Effector memory CD8-positive, alpha-beta T cell (primary cell): ENCODE results near the gene RPS6KC1.
"Not testable (repeated sequence)": the region's sequence is repeated elsewhere in the genome, so short reads cannot be mapped to it uniquely, and the experiment has no call there.

ENCODE experiments used
- ATAC-seq: fragments of 150-1000 bp; cut with Tn5 transposase; replicated peaks from 2 replicates; pipeline ENCODE4 v1.10.0; 2021; ENCODE audit warnings: mild to moderate bottlenecking, moderate library complexity
- DNase-seq, 3 experiments: peaks; one replicate each; pipeline ENCODE4 v3.0.0; 2021
- H3K27ac Mint-ChIP-seq, 2 donors: one replicate each; pipeline ENCODE4 v1.8.0; 2022; ENCODE audit warnings: mild to moderate bottlenecking in 2 of 2, mixed read lengths in 2 of 2, moderate library complexity in 2 of 2
- H3K27me3 Mint-ChIP-seq, 2 donors: one replicate each; pipeline ENCODE4 v1.8.0; 2022; ENCODE audit warnings: mixed read lengths in 2 of 2
- H3K36me3 Mint-ChIP-seq: one replicate; pipeline ENCODE4 v1.8.0; 2022; ENCODE audit warnings: mild to moderate bottlenecking, moderate library complexity, mixed read lengths; ENCODE audit not compliant: insufficient read depth
- H3K4me1 Mint-ChIP-seq, 2 donors: one replicate each; pipeline ENCODE4 v1.8.0; 2022; ENCODE audit warnings: low read depth in 2 of 2, mixed read lengths in 2 of 2
- H3K4me3 Mint-ChIP-seq, 2 donors: one replicate each; pipeline ENCODE4 v1.8.0; 2022; ENCODE audit warnings: mild to moderate bottlenecking in 2 of 2, mixed read lengths in 2 of 2, moderate library complexity in 2 of 2
- H3K9me3 Mint-ChIP-seq, 2 donors: one replicate each; pipeline ENCODE4 v1.8.0; 2022; ENCODE audit warnings: mixed read lengths in 2 of 2
- total RNA-seq, 9 experiments: gene quantifications; one replicate each; lab custom pipeline; 2026; lab: John Stamatoyannopoulos, UW

The RPS6KC1 gene
- total RNA-seq = 26.4 to 63.2 (median 36.5) reads per million in 9 experiments

GRCh38 chr1:213051127-213051880 is at the start of gene RPS6KC1:
Gene RPS6KC1 (plus strand): TSS chr1:213051241. CDS start chr1:213051405, 164 bp downstream.
- ATAC-seq = peak; percentile 96
- Mint-ChIP-seq H3K4me3 (peak within 1 kb of the TSS; percentile 95 to 98), H3K27me3 (peaks cover 13 to 23% of the 10 kb centered on the region in 2 donors), H3K27ac (peak within 1 kb of the TSS; percentile 89 to 97), H3K36me3 (peaks cover 5% of the 10 kb centered on the region), H3K9me3 (peaks cover 4 to 12% of the 10 kb centered on the region in 2 donors), H3K4me1 (peaks cover 30 to 31% of the 10 kb centered on the region in 2 donors)
- DNase-seq = peak; percentile 67 to 72 (median 69)

- Mint-ChIP-seq H3K4me1 (peaks cover 6 to 8% of the 10 kb centered on the region in 2 donors), H3K9me3 (no peaks in the 10 kb centered on the region), H3K27ac (peak overlapping the region in 1 of 2 donors; percentile 67), H3K27me3 (no peaks in the 10 kb centered on the region), H3K36me3 (peaks cover 51% of the 10 kb centered on the region), H3K4me3 (no peak overlapping the region)
- DNase-seq (no peak), ATAC-seq (no peak)
These were observed 47.8 kb upstream of the RPS6KC1 start for GRCh38 chr1:213003256-213003655.

GRCh38 chr1:213008564-213008963 is 42.5 kb upstream of the RPS6KC1 start:
- no peaks in the 10 kb centered on the region for H3K9me3 Mint-ChIP-seq
- H3K27ac Mint-ChIP-seq = peak overlapping the region; percentile 29 to 81
- DNase-seq = peak in 1 of 3 experiments; percentile 4
- ATAC-seq = peak; percentile 99
- peaks cover 21 to 37% of the 10 kb centered on the region in 2 donors for H3K4me1 Mint-ChIP-seq
- no peaks in the 10 kb centered on the region for H3K27me3 Mint-ChIP-seq
- H3K4me3 Mint-ChIP-seq = peak overlapping the region; percentile 49 to 65
- H3K36me3 Mint-ChIP-seq = peaks cover 53% of the 10 kb centered on the region

GRCh38 chr1:213014642-213015041 is 36.4 kb upstream of the RPS6KC1 start:
- no peak for DNase-seq
- peak overlapping the region; percentile 99 to 100 for H3K4me3 Mint-ChIP-seq
- H3K4me1 Mint-ChIP-seq = peaks cover 19 to 34% of the 10 kb centered on the region in 2 donors
- no peaks in the 10 kb centered on the region for H3K9me3 Mint-ChIP-seq
- no peak for ATAC-seq
- H3K27ac Mint-ChIP-seq = peak overlapping the region; percentile 99 to 100
- no peaks in the 10 kb centered on the region for H3K27me3 Mint-ChIP-seq
- peaks cover 30% of the 10 kb centered on the region for H3K36me3 Mint-ChIP-seq

GRCh38 chr1:213015099-213016050 is 35.7 kb upstream of the RPS6KC1 start, which contains the start of gene ANGEL2:
Gene ANGEL2 (minus strand): TSS chr1:213015867. CDS start chr1:213015671, 196 bp downstream.
- peak within 1 kb of the TSS; percentile 99 to 100 for H3K27ac Mint-ChIP-seq
- H3K9me3 Mint-ChIP-seq = no peaks in the 10 kb centered on the region
- ATAC-seq = peak; percentile 97
- no peaks in the 10 kb centered on the region for H3K27me3 Mint-ChIP-seq
- H3K4me3 Mint-ChIP-seq = peak within 1 kb of the TSS; percentile 99 to 100
- peaks cover 30% of the 10 kb centered on the region for H3K36me3 Mint-ChIP-seq
- peak; percentile 90 to 93 (median 91) for DNase-seq
- H3K4me1 Mint-ChIP-seq = peaks cover 19 to 34% of the 10 kb centered on the region in 2 donors

- no peaks in the 10 kb centered on the region for H3K27me3 Mint-ChIP-seq
- no peak overlapping the region for H3K27ac Mint-ChIP-seq
- DNase-seq (no peak), ATAC-seq (no peak)
- H3K9me3 Mint-ChIP-seq = no peaks in the 10 kb centered on the region
- peaks cover 11 to 18% of the 10 kb centered on the region in 2 donors for H3K4me1 Mint-ChIP-seq
- peaks cover 14% of the 10 kb centered on the region for H3K36me3 Mint-ChIP-seq
- H3K4me3 Mint-ChIP-seq = no peak overlapping the region
These were observed 33.4 kb upstream of the RPS6KC1 start for GRCh38 chr1:213017447-213018273.

- DNase-seq (no peak), ATAC-seq (no peak)
- Mint-ChIP-seq H3K4me1 (peaks cover 5% of the 10 kb centered on the region in 2 donors), H3K27me3 (peaks cover 10 to 12% of the 10 kb centered on the region in 2 donors), H3K4me3 (no peak overlapping the region), H3K9me3 (no peaks in the 10 kb centered on the region), H3K27ac (no peak overlapping the region), H3K36me3 (peaks cover 13% of the 10 kb centered on the region)
These were observed 31.6 kb upstream of the RPS6KC1 start for GRCh38 chr1:213019450-213019849.

GRCh38 chr1:213020016-213020415 is 31.0 kb upstream of the RPS6KC1 start:
- H3K4me3 Mint-ChIP-seq = no peak overlapping the region
- no peak overlapping the region for H3K27ac Mint-ChIP-seq
- H3K4me1 Mint-ChIP-seq = peaks cover 3 to 5% of the 10 kb centered on the region in 2 donors
- peaks cover 14 to 16% of the 10 kb centered on the region in 2 donors for H3K27me3 Mint-ChIP-seq
- H3K9me3 Mint-ChIP-seq = no peaks in the 10 kb centered on the region
- DNase-seq = no peak
- H3K36me3 Mint-ChIP-seq = peaks cover 8% of the 10 kb centered on the region
- no peak for ATAC-seq

- H3K27ac Mint-ChIP-seq, H3K9me3 Mint-ChIP-seq, H3K4me3 Mint-ChIP-seq, H3K4me1 Mint-ChIP-seq, DNase-seq, ATAC-seq, H3K36me3 Mint-ChIP-seq: not testable (repeated sequence)
- H3K27me3 Mint-ChIP-seq = peaks cover 74 to 79% of the 10 kb centered on the region in 2 donors
These were observed 24.0 kb upstream of the RPS6KC1 start for GRCh38 chr1:213027024-213027423.

GRCh38 chr1:213032651-213033050 is 18.4 kb upstream of the RPS6KC1 start:
- ATAC-seq (no peak), DNase-seq (no peak)
- Mint-ChIP-seq H3K4me3 (no peak overlapping the region), H3K9me3 (no peaks in the 10 kb centered on the region), H3K4me1 (no peaks in the 10 kb centered on the region), H3K36me3 (peaks cover 3% of the 10 kb centered on the region), H3K27me3 (peaks cover 59 to 77% of the 10 kb centered on the region in 2 donors), H3K27ac (no peak overlapping the region)

- ATAC-seq = no peak
- Mint-ChIP-seq H3K4me1 (no peaks in the 10 kb centered on the region), H3K4me3 (no peak overlapping the region), H3K36me3 (peaks cover 3% of the 10 kb centered on the region), H3K27ac (no peak overlapping the region), H3K27me3 (peaks cover 45 to 67% of the 10 kb centered on the region in 2 donors), H3K9me3 (no peaks in the 10 kb centered on the region)
- DNase-seq = no peak
These were observed 16.3 kb upstream of the RPS6KC1 start for GRCh38 chr1:213034713-213035112.

- Mint-ChIP-seq H3K36me3 (peaks cover 3% of the 10 kb centered on the region), H3K27me3 (peaks cover 37 to 59% of the 10 kb centered on the region in 2 donors), H3K27ac (no peak overlapping the region), H3K4me1 (no peaks in the 10 kb centered on the region), H3K4me3 (no peak overlapping the region), H3K9me3 (no peaks in the 10 kb centered on the region)
- DNase-seq = no peak
- no peak for ATAC-seq
These were observed 15.5 kb upstream of the RPS6KC1 start for GRCh38 chr1:213035573-213035972.
